Natural killer cell (primary cell): ENCODE measurements around the gene SPATA7. TPM values are rescaled to one million over a fixed set of nuclear protein-coding genes. Genes with fewer than 3 reads are reported as not detected.

Experiments
- ATAC-seq, 3 donors: fragments of 150-1000 bp in 2 of 3; fragments of 200-7000 bp in 1 of 3; cut with Tn5 transposase; 1 replicate in 1 of 3; 2 replicates in 2 of 3; pipeline ENCODE4 v1.10.0; 2021; ENCODE audit warnings: mild to moderate bottlenecking in 2 of 3, moderate library complexity in 2 of 3
- DNase-seq, 2 donors: peaks; one replicate each; pipeline versions ENCODE4 v3.0.0 to v3.0.0-alpha.2; 2013 to 2021; ENCODE audit warnings: mixed read lengths in 1 of 2
- H3K27ac ChIP-seq: one replicate; pipeline ENCODE4 v1.5.1; 2013; ENCODE audit warnings: mild to moderate bottlenecking, low read length
- H3K27me3 ChIP-seq: one replicate; pipeline ENCODE4 v1.6.1; 2013; ENCODE audit warnings: low read length; ENCODE audit not compliant: control insufficient read depth, insufficient read depth
- H3K36me3 ChIP-seq: one replicate; pipeline ENCODE4 v1.6.1; 2013; ENCODE audit warnings: low read length; ENCODE audit not compliant: control insufficient read depth, insufficient read depth
- H3K4me1 ChIP-seq: one replicate; pipeline ENCODE4 v1.6.1; 2013; ENCODE audit warnings: low read length; ENCODE audit not compliant: control insufficient read depth, insufficient read depth
- H3K4me3 ChIP-seq: one replicate; pipeline ENCODE4 v1.5.1; 2013; ENCODE audit warnings: low read length
- H3K9me3 ChIP-seq: one replicate; pipeline ENCODE4 v1.6.1; 2013; ENCODE audit warnings: low read length; ENCODE audit not compliant: control insufficient read depth, insufficient read depth
- H3K27ac Mint-ChIP-seq, 2 donors: one replicate each; pipeline ENCODE4 v1.8.0; 2022; ENCODE audit warnings: mild to moderate bottlenecking in 2 of 2, mixed read lengths in 2 of 2, moderate library complexity in 1 of 2
- H3K27me3 Mint-ChIP-seq, 2 donors: one replicate each; pipeline ENCODE4 v1.8.0; 2022; ENCODE audit warnings: low read depth in 2 of 2, mixed read lengths in 2 of 2
- H3K36me3 Mint-ChIP-seq: one replicate; pipeline ENCODE4 v1.8.0; 2022; ENCODE audit warnings: mixed read lengths
- H3K4me1 Mint-ChIP-seq, 2 donors: one replicate each; pipeline ENCODE4 v1.8.0; 2022; ENCODE audit warnings: mixed read lengths in 2 of 2
- H3K4me3 Mint-ChIP-seq: one replicate; pipeline ENCODE4 v1.8.0; 2022; ENCODE audit warnings: mild to moderate bottlenecking, moderate library complexity, mixed read lengths
- H3K9me3 Mint-ChIP-seq, 2 donors: one replicate each; pipeline ENCODE4 v1.8.0; 2022; ENCODE audit warnings: mixed read lengths in 2 of 2
- CTCF ChIP-seq: fragments of 200-600 bp; IDR thresholded peaks from one replicate; pipeline ENCODE4 v1.8.0; 2022; ENCODE audit warnings: antibody characterized with exemption
- WGBS: methylation state at CpG from one replicate; pipeline ENCODE4 v1.1.7; 2013; ENCODE audit warnings: missing lambda C conversion rate; ENCODE audit not compliant: insufficient coverage; 5-methylcytosine and 5-hydroxymethylcytosine counted together
- intact Hi-C: fragments of 100-400 bp; cut with micrococcal nuclease; formaldehyde crosslinking; loops from one replicate; pipeline ENCODE4 v1.14.2; 2022
- total RNA-seq, 4 donors: library from RNA; stranded (reverse); fragments of 120-200 nt in 1 of 4; gene quantifications; one replicate each; pipeline versions ENCODE4 v1.2.3 to v1.2.4, GENCODE V29; 2013 to 2022

SPATA7 gene
- total RNA-seq, 3 donors from 2014 or later (not counting 1 experiment from before 2014, with no cell fraction given) = 2.5 to 3.2 (median 2.8) TPM

- H3K9me3 Mint-ChIP-seq = no peaks in the 10 kb centered on the region
- no peaks in the 10 kb centered on the region for H3K36me3 ChIP-seq
- H3K27me3 ChIP-seq = no peaks in the 10 kb centered on the region
- DNase-seq = no peak
- intact Hi-C loops = no loop called here
- no peaks in the 10 kb centered on the region for H3K27me3 Mint-ChIP-seq
- TF ChIP-seq CTCF = no peak
- no peak overlapping the region for H3K4me3 ChIP-seq
- H3K27ac Mint-ChIP-seq = no peak overlapping the region
- H3K27ac ChIP-seq = no peak overlapping the region
- no peak overlapping the region for H3K4me3 Mint-ChIP-seq
- ATAC-seq = no peak
- H3K36me3 Mint-ChIP-seq = no peaks in the 10 kb centered on the region
- H3K9me3 ChIP-seq = no peaks in the 10 kb centered on the region
- H3K4me1 Mint-ChIP-seq = no peaks in the 10 kb centered on the region
- H3K4me1 ChIP-seq = no peaks in the 10 kb centered on the region
Measured at GRCh38 chr14:88424573-88424972, 39.1 kb downstream of the SPATA7 start.

DNA sequence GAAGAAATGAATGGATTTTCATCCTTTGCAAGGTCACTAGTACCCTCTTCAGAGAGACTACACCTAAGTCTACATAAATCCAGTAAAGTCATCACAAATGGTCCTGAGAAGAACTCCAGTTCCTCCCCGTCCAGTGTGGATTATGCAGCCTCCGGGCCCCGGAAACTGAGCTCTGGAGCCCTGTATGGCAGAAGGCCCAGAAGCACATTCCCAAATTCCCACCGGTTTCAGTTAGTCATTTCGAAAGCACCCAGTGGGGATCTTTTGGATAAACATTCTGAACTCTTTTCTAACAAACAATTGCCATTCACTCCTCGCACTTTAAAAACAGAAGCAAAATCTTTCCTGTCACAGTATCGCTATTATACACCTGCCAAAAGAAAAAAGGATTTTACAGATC, 40.8 kb downstream of the SPATA7 start:
- no peaks in the 10 kb centered on the region for H3K27me3 ChIP-seq
- Mint-ChIP-seq H3K9me3 (no peaks in the 10 kb centered on the region), H3K4me3 (no peak overlapping the region), H3K36me3 (no peaks in the 10 kb centered on the region), H3K27ac (no peak overlapping the region), H3K4me1 (no peaks in the 10 kb centered on the region), H3K27me3 (no peaks in the 10 kb centered on the region)
- no peak overlapping the region for H3K27ac ChIP-seq
- H3K4me3 ChIP-seq = no peak overlapping the region
- no peaks in the 10 kb centered on the region for H3K9me3 ChIP-seq
- TF ChIP-seq CTCF = no peak
- H3K36me3 ChIP-seq = no peaks in the 10 kb centered on the region
- no peak for DNase-seq
- intact Hi-C loops = no loop called here
- H3K4me1 ChIP-seq = no peaks in the 10 kb centered on the region
- 95% methylated on average over 7 of the region's 7 CpGs for WGBS
- ATAC-seq = no peak

- WGBS = no CpG with 5 or more reads among the region's 2 CpGs
Measured at GRCh38 chr14:88430976-88431375, 45.5 kb downstream of the SPATA7 start.

More at GRCh38 chr14:88430976-88431375, 45.5 kb downstream of the SPATA7 start:
- Histone ChIP-seq H3K4me1 (no peaks in the 10 kb centered on the region), H3K36me3 (no peaks in the 10 kb centered on the region), H3K9me3 (no peaks in the 10 kb centered on the region), H3K27ac (no peak overlapping the region), H3K27me3 (no peaks in the 10 kb centered on the region), H3K4me3 (no peak overlapping the region)
- intact Hi-C loops = no loop called here
- Mint-ChIP-seq H3K4me1 (no peaks in the 10 kb centered on the region), H3K27me3 (no peaks in the 10 kb centered on the region), H3K36me3 (no peaks in the 10 kb centered on the region), H3K27ac (no peak overlapping the region), H3K4me3 (no peak overlapping the region), H3K9me3 (no peaks in the 10 kb centered on the region)
- DNase-seq (no peak), ATAC-seq (no peak)
- TF ChIP-seq CTCF = no peak
